HG03469 (cell line): ENCODE measurements around the gene DNAJC1.
"Not testable (repeated sequence)": the region's sequence is repeated elsewhere in the genome, so short reads cannot be mapped to it uniquely, and the experiment has no call there.

Source experiments
- ATAC-seq: cut with Tn5 transposase; IDR thresholded peaks from one replicate; pipeline ENCODE4 v1.9.1; 2021; ENCODE audit warnings: mild to moderate bottlenecking, moderate library complexity, moderate number of reproducible peaks; ENCODE audit not compliant: unreplicated experiment

The DNAJC1 gene

GRCh38 chr10:21733710-21734109 lies 269.8 kb downstream of the DNAJC1 start:
- ATAC-seq, result no peak

- ATAC-seq, result peak; percentile 64
Measured at GRCh38 chr10:21732067-21732772, 271.3 kb downstream of the DNAJC1 start.

DNA sequence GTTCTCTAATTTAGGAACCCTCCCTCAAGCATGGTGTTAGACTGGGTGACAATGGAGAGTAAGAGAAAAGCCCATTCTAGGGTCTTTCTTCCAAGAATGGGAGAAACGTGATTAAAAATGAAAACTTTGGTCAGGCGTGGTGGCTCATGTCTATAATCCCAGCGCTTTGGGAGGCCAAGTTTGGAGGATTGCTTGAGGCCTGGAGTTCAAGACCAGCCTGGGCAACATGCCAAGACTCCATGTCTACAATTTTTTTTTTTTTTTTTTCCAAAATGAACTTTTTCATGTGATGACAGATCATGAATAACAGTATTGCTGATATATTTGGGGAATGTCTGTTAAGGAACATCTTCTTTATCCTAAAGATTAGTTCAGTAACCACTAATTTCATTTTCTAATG lies 274.9 kb downstream of the DNAJC1 start:
- no peak for ATAC-seq

DNA sequence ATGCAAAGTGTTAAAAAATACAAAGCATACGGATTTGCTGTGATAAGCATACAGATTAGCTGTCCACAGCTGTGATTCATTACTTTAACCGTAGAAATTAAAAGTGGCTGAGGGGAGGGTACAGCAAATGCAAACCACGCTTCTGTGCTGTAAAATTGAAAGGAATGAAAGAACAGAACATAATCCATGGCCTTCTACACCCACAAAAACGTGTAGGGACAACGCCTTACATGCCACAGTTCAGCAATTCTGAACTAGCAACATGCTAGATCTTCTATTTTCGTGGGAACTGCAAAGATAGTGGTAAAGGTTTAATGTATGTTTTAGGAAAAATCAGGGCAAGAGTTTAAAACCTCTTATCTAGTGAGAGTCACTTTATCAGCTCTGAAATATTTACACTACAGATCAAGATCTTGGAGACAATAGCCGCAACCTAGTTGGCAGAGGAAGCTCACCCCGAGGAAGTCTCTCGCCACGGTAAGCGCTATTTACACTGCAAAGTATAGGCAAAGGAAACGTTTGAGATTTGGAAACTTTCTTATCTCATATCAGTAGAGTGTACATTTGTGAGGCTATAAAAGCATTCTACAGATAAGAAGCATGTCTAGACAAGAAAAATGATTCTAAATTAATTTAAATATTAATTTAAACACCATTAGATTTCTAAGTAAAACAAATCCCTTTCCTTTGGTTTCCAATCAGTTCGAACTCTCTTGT lies 275.9 kb downstream of the DNAJC1 start:
- no peak for ATAC-seq

DNA sequence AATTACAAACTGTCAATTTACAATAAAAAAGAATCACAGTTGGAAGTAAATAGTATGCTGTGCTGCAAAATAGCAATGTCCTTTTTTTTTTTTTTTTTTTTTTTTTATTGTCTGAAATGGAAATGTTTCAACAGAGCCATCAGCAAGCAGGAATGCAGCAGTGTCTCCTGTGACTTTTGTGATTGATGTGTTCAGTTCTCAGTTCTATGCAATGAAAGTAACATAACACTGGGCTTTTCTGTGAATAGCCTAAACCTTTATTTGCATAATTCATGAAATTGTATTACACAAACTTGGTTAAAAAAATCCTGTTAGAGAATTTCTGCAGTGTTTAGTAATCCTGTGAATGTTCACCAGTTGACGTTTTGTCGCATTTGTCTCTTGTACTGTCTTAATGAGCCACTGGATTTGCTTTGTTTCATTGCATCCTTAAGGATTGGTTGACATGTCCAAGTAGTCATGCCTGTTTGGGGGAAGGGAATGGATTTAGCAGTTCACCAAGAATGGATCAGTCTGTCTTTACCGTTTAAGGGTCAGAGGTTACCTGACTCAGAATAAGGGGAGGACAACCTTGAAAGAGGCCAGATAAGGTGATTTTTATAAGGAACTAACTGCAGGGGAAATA lies 276.8 kb downstream of the DNAJC1 start:
- ATAC-seq, result no peak

- peak; percentile 86 for ATAC-seq
Measured at GRCh38 chr10:21724687-21725367, 278.7 kb downstream of the DNAJC1 start.

DNA sequence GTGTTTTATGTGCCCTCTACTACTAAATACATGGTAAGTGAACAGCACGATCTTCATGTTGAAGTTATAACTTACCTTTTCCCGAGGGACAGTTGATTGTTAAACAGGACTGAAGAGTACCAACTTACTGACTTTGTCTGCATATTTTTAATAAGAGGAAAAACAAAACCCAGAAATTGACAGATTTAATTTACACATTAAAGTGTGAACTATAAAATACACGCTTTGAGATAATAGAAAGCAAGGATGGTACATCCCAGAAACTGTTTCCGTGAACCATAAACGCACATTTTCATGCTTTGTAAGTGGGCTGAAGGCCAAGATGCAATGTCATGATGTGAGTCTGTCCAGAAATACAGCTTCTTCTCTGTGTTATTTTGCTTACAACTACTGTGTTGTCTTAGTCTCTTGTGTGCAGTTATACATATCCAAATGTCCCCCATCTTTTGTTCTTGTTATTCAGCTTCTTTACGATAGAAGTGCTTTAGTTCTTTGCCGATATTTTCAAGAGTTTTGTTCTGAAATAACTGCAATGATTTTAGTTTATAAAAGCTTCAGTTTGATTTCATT lies 279.4 kb downstream of the DNAJC1 start:
- no peak for ATAC-seq

GRCh38 chr10:21722209-21722608 lies 281.3 kb downstream of the DNAJC1 start:
- no peak for ATAC-seq

DNA sequence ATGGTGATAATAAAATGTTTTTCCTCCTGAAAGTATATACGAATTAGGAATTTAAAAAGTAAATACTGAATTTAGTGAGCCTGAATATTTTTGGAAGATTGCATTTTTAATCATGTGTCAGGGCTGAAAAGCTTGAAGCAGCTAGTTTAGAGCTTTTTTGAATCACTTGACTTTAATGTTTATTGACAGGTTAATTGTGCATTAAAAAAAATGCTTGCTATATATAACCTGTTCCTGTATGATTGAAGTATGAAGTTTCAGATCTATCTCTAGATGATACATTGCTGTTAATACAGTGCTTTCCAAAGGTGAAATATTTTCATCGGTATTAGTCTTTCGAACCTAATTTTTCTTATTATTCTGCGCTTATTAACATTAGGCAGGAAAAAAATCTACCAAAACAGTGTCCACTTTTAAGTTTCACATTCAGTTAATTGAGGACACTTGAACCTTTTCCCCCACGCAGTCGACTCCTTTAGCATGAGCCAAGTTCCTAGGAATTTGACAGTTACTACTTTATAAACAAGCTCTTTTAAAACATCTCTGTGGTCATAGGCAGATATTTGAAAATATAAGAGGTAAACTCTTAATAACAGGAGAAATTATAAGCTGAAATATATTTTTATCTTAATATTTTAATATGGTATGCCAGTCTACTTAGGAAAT lies 282.4 kb downstream of the DNAJC1 start:
- no peak for ATAC-seq

DNA sequence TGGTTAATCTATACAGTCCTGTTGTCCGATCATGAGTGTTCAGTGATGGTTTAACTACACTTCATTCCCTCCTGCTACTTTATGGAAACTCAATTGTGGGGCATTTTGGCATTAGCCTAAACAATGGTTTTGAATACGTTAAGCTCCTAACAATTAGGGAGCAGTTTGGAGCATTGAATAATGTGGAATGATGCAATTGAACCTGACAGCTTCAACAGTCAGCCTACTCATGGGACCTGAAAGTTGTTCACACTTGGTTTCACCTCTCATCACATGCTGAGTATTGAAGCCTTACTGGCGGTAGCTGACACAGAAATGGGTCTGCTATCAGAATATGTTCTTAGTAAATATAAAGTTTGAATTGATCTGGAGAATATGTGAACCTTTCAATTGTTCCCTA lies 283.4 kb downstream of the DNAJC1 start:
- no peak for ATAC-seq

DNA sequence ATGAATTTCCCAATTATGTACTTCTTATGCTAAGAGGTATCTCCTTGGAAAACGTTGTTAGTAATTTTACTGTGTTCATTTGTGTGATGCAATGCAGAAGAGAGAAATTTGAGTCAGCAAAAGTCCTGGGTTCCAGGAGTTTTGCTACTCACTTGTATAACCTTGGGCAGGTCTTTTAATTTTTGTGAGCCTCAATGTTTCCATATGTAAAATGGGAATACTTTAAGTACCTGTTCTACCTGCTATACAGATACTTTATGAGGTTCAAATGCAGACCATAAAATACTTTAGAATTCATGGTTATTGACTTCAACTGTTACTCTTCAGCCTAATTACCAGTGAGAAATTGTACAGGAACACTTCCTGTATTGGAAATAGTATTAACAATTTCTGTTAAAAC lies 284.0 kb downstream of the DNAJC1 start:
- ATAC-seq, result no peak

DNA sequence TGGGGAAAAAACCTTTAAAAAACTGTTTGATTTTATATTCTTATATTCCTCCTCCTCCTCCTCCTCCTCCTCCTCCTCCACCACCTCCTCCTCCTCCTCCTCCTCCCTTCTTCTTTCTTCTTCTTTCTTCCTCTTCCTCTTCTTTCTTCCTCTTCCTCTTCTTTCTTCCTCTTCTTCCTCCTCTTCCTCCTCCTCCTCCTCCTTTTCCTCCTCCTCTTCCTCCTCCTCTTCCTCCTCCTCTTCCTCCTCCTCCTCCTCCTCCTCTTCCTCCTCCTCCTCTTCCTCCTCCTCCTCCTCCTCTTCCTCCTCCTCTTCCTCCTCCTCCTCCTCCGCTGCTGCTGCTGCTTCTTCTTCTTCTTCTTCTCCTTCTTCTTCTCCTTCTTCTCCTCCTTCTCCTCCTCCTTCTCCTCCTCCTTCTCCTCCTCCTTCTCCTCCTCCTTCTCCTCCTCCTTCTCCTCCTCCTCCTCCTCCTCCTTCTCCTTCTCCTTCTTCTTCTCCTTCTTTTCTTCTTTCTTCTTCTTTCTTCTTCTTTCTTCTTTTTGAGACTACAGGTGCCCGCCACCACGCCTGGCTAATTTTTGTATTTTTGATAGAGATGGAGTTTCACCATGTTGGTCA lies 286.0 kb downstream of the DNAJC1 start:
- not testable (repeated sequence) for ATAC-seq

DNA sequence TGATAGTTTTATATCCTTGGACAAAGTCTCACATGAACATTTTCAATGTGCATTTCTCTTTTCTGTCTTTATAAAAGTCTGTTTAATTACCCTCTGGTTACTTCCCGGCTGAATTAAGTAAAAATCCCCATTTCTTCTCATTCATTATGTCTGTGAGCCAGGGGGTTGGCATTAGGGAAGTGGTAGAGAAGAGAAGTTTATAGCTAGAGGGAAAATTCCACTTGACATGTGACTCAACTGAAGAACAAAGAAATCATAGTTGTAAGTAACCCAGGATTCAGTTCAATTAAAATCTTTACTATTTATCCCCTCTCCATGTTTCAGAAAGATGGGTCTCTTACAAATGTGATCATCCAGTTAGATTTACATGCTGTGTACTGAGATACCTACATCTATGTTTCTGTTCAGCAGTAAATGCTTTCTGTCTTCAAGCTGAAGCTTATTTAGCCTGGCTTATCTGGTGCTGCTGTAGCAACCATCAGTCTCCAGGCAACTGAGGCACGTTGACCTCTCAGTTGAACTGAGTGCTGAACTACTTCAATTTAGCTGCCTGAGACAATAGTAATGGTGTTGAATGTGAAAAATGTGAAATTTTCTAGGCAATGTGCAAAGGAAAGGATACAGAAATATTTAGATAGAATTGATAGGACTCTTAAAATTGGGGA lies 287.9 kb downstream of the DNAJC1 start:
- no peak for ATAC-seq

DNA sequence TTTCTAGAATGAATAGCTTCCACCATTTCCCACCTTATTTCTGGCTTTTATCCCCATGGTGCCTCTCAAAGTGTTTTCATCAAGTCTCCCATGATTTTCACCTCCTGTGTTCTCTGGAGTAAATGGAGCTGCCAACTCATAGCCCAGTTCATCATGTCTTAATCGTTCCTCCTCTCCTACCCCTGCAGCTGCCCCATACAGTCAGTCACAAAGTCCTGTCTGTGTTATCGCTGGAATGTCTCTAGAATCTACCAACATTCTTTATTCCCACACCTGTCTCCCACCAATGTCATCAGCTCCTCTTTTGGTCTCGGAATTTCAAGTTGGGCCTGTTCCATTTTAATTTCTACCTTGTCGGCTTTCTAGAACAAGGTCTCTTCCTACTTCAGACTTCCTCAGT lies 290.6 kb downstream of the DNAJC1 start:
- no peak for ATAC-seq

GRCh38 chr10:21707498-21707897 lies 296.0 kb downstream of the DNAJC1 start:
- no peak for ATAC-seq
